GM13977 (cell line): ENCODE measurements around the gene TTLL10.

ENCODE experiments used
- DNase-seq: peaks from one replicate; pipeline ENCODE4 v3.0.0; 2012; ENCODE audit warnings: low spot score
- in situ Hi-C: fragments of 300-500 bp; cut with MboI; formaldehyde crosslinking; loops from one replicate; pipeline ENCODE4 v1.12.0; 2022; ENCODE audit warnings: low sequenced_read_pairs, low pct_unique_long_range_greater_than_20kb, mixed read lengths, inconsistent platforms; ENCODE audit not compliant: unreplicated experiment
- TF ChIP-seq, protein P1 (sequence below): IDR thresholded peaks from 2 replicates; pipeline ENCODE4 v1.5.1; 2012; ENCODE audit warnings: mild to moderate bottlenecking, control low read depth; ENCODE audit not compliant: insufficient read depth; ENCODE audit errors: extremely low read depth, missing control alignments

TTLL10 gene

DNA sequence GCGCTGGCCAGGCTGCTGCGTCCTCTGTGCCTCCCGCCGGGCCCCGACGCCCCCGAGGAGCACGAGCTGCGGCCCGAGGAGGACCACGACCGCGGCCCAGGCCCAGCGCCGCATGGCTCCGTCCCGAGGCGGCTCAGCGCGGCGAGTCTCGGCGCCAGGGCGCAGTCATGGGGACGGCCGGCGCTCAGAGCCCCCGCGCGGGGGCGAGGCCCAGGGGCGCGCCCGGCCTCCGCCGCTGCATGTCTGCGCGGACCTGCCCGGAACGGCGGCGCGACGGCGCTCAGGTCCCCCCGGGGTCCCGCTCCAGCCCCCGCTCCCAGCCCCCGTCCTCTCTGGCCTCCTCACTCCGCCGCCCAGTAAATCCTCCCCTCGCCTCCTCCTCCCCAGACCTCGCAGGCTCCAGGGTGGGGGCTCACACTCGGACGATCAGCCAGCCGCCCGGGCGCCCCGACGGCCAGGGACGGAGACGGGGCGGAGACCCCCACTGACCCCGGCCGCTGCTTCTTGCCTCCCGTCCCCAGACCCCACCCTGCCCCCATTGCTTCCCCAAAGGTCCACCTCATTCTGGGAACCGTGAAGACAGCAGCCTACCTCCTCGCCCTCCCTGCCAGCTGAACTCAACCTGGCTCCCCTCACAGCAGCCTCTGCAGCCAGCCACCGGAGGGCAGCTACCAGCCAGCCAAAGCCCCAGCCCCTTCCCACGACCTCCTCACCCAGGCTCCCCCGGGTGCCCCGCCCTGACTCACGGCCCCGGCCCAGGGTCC, 73.1 kb downstream of the TTLL10 start, which contains the start of gene C1QTNF12:
C1QTNF12 (minus strand) TSS at position 146 of the 764 bp plus-strand sequence; CDS start at position 114, 32 bp downstream.
- in situ Hi-C loops, result no loop called here

DNA sequence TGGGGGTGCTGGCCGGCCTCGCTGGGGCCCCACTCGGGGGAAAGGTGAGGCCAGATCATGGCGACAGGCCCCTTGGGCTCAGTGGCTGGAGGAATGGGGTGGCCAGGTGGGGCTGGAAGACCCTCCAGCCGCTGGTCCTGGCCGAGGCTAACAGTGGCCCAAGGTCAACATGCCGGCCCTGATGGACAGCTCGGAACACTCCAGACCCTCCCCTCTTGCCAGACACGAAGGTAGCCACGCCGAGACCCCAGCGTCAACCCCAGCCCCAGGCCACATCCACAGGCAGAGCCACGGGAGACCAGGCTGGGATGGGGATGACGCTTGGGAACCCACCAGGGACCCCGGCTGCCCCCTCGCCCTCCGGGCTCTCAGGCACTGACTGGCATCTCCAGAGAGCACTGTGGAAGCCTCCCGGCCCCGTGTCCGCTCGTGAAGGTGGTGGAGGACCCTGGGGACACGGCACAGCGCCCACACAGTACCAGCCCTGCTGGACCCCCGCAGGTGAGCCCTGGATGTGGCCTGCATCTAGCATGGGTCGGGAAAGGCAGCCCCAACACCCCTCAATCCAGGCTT, 73.7 kb downstream of the TTLL10 start:
- no peak for DNase-seq
- TF ChIP-seq, protein P1, sequence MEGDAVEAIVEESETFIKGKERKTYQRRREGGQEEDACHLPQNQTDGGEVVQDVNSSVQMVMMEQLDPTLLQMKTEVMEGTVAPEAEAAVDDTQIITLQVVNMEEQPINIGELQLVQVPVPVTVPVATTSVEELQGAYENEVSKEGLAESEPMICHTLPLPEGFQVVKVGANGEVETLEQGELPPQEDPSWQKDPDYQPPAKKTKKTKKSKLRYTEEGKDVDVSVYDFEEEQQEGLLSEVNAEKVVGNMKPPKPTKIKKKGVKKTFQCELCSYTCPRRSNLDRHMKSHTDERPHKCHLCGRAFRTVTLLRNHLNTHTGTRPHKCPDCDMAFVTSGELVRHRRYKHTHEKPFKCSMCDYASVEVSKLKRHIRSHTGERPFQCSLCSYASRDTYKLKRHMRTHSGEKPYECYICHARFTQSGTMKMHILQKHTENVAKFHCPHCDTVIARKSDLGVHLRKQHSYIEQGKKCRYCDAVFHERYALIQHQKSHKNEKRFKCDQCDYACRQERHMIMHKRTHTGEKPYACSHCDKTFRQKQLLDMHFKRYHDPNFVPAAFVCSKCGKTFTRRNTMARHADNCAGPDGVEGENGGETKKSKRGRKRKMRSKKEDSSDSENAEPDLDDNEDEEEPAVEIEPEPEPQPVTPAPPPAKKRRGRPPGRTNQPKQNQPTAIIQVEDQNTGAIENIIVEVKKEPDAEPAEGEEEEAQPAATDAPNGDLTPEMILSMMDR, result no peak
- in situ Hi-C loops, result no loop called here

More for the DNA sequence above, 73.1 kb downstream of the TTLL10 start, which contains the start of gene C1QTNF12:
- TF ChIP-seq, protein P1, result no peak
- DNase-seq, result no peak
